ENCODE data around the gene KCND3.

Gene KCND3

GRCh38 chr1:111908011-111908621 is 81.4 kb downstream of the KCND3 start:
- no peak for DNase-seq

GRCh38 chr1:111907321-111907720 is 82.1 kb downstream of the KCND3 start:
- DNase-seq = no peak

GRCh38 chr1:111906816-111907215 is 82.7 kb downstream of the KCND3 start:
- DNase-seq = no peak

- no peak for DNase-seq
These were observed 83.4 kb downstream of the KCND3 start for GRCh38 chr1:111906111-111906510.

- no peak for DNase-seq
These were observed 84.8 kb downstream of the KCND3 start for GRCh38 chr1:111904478-111905218.

GRCh38 chr1:111903871-111904449 is 85.5 kb downstream of the KCND3 start:
- DNase-seq = no peak

- DNase-seq = no peak
These were observed 86.2 kb downstream of the KCND3 start for GRCh38 chr1:111903148-111903870.

- DNase-seq = no peak
These were observed 94.0 kb downstream of the KCND3 start for GRCh38 chr1:111895469-111895868.

- no peak for DNase-seq
These were observed 94.5 kb downstream of the KCND3 start for GRCh38 chr1:111895017-111895416.

GRCh38 chr1:111894497-111894896 is 95.0 kb downstream of the KCND3 start:
- DNase-seq = no peak

GRCh38 chr1:111891566-111891965 is 97.9 kb downstream of the KCND3 start:
- no peak for DNase-seq

GRCh38 chr1:111888740-111889376 is 100.6 kb downstream of the KCND3 start:
- no peak for DNase-seq

- no peak for DNase-seq
These were observed 101.6 kb downstream of the KCND3 start for GRCh38 chr1:111887875-111888274.

GRCh38 chr1:111887385-111887784 is 102.1 kb downstream of the KCND3 start:
- no peak for DNase-seq

- DNase-seq = no peak
These were observed 102.7 kb downstream of the KCND3 start for GRCh38 chr1:111886741-111887140.

GRCh38 chr1:111884772-111885443 is 104.6 kb downstream of the KCND3 start:
- no peak for DNase-seq

GRCh38 chr1:111882986-111883560 is 106.4 kb downstream of the KCND3 start:
- no peak for DNase-seq

GRCh38 chr1:111882559-111882958 is 106.9 kb downstream of the KCND3 start:
- DNase-seq = no peak

- no peak for DNase-seq
These were observed 108.3 kb downstream of the KCND3 start for GRCh38 chr1:111880881-111881837.

GRCh38 chr1:111879081-111879480 is 110.4 kb downstream of the KCND3 start:
- no peak for DNase-seq

GRCh38 chr1:111878649-111879048 is 110.8 kb downstream of the KCND3 start:
- no peak for DNase-seq

Measured in inflammatory macrophage treated with lipopolysaccharide for 1 hour (primary cell).